Posterior cingulate gyrus (tissue), 11 donors: Measurements from ENCODE around the gene PAQR7.

Experiments
- DNase-seq, 10 donors: peaks; one replicate each; pipeline versions ENCODE4 v3.0.0 to v3.0.0-alpha.2; 2020 to 2021; ENCODE audit warnings: mixed read lengths in 3 of 10
- intact Hi-C: fragments of 100-400 bp; cut with DNase I; formaldehyde crosslinking; loops from one replicate; pipeline ENCODE4 v1.15.1; 2023

The PAQR7 gene

DNA sequence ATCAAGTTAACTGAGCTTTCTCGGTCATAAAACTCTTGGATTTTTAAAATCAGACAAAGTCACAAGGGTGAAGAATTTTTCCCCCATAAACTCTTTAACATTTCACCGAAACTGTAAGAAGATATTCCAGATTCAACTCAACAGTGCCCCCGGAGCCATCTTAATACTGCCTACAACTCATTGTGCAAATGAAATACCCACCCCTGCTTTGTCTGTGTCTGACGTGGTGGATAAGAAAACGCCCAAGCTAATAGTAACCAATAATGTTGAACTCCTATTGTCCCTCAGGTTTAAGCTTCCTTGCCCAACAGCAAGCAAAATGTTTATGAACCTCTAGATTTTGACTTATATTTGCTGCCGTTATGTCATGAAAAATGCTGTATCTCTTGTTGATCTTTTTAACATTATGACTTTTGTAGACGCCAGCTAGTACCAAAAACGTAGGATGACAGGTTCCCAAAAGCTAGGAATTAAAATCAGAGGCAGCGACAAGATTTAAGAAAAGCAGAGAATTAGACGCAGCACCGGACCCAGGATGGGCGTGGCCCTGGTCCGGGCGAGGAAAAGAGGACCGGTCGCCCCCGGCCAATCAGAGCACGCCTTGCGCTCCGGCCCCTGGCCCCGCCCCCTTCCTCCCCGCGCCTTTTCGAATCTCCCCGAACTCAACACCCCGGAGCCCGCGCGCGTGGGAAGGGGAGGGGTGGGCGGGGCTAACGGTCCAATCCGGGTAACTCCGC, 29.6 kb upstream of the PAQR7 start:
- intact Hi-C loops = loop anchor here (2.0 kb wide), 1 partner anchor 94 kb away; the partner anchor contains the start of gene PAFAH2
- peak; percentile 93 to 99 (median 97) for DNase-seq

DNA sequence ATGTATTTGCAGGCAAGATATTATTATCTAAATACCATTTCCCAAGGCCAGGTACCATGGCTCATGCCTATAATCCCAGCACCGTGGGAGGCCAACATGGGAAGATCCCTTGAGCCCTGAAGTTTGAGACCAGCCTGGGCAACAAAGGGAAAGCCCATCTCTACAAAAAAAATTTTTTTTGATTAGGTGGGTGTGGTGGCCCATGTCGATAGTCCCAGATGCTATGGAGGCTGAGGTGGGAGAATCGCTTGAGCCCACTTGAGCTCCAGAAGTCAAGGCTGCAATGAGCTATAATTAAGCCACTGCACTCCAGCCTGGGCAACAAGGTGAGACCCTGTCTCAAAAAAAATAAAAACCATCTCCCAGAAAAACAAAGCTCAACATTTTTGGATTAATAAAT, 28.5 kb upstream of the PAQR7 start:
- peak in 3 of 10 donors; percentile 13 to 67 (median 26) for DNase-seq
- intact Hi-C loops = loop anchor here (2.0 kb wide), 1 partner anchor 95 kb away; the partner anchor contains the start of gene PAFAH2

DNA sequence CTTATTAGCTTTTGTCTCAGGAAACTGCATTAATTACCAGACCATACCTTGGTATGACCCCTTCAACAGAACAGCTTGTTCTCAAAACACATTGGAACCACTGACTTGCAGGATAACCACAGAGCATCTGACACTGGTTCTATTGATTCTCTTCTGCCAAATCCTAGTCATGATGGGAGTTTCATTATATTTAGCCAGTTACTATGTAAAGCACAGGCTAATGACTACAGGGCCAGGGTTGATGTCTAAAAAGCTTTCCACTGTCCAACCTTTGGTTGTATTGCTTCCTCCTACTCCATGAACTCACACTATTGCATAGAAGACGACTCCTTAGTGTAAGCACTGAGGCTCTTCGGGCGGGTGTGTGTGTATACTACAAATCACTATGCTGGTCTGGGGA, 27.0 kb upstream of the PAQR7 start:
- peak in 2 of 10 donors; percentile 2 to 71 for DNase-seq
- intact Hi-C loops = no loop called here

DNA sequence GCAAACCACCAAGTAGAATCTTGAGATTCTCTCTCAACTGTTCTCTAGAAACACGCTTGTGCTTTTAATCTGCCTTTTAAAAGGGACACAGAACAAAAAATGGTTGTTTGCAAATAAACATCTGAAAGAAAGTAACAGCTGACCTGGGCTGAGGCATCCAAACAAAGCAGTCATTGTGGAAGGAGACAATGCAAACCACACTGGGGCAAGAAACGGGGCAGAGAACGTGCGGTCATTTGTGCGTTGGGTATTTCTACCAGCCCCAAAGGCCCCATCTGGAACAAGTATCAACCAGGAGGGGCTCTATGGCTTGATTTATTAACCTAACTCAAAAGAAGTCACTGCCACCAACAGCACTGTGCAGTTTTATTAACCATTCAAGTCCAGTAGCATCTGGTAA, 24.7 kb upstream of the PAQR7 start:
- intact Hi-C loops = no loop called here
- peak in 7 of 10 donors; percentile 47 to 91 (median 68) for DNase-seq

DNA sequence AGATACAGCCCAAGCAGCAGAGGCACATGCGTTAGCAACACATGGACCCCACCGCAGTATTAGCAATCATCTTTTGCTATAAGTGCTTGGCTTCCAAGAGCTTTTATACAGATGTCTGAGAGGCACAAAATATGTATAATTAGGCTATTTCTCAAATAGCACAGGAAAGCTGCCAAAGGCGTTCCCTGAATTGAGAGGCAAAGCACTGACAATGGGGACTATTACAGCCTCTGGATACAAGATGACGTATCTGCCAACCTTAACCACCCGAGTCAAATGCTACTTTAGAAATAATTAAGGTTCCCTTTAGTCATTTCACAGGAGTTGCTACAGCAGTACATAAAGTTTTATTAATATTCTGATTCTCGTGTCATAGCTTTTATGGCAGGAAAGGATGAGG, 24.3 kb upstream of the PAQR7 start:
- intact Hi-C loops = no loop called here
- peak in 1 of 10 donors; percentile 6 for DNase-seq

DNA sequence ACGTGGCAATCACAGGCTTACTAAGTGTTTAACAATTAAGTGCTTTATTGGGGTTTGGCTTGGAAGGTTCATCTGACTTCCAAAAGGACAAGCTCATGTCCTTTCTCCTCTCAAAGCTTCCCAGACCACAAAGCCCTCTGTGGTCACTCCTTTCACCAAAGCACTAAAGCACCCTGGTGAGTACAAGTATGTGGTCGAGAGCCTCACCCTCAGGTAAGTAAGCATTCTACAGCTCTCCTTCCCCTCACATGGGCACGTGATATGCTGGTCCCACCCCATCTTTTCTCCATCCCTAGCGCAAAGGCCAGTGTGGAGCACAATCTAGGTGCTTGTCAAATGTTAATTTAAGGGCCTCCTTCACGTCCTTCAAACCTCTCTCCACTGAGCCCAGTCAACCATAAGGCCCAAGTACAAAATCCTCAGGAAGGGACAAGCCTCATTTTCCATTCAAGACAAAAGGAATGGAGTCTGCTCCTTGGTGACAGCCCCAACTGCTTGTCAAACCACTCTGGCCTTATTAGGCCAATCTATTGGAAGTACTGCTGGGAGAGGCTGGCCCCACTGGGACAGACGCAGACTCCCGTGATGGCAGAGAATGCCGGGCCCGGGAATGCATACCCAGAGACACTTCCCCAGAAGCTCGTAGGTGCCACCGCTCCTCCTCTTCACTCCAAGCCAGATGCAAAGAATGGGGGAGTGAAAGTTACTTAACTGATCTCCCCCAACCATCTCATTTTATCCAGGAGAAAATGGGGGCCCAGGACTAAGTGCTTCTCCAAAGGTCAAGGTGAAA, 22.9 kb upstream of the PAQR7 start:
- peak in 1 of 10 donors; percentile 54 for DNase-seq
- intact Hi-C loops = no loop called here

DNA sequence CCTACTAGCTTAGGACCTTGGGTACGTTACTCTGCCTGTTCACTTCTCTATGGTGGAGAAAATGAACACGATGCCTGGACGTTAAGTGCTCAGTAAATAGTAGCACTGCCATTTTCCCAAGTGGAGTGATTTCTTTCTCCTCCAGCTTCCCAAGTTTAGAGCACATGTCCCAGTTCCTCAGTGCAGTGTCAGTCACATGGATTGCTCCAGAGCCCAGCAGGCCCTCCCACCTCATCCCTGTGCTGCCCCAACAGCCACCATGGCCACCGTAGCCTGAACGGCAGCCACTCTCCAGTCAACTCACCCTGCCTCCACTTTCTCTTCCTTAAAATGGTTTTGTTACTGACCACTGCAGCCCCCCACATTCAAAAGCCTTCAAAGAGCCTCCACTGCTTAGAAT, 22.2 kb upstream of the PAQR7 start:
- peak in 2 of 10 donors; percentile 41 to 87 for DNase-seq
- intact Hi-C loops = no loop called here

DNA sequence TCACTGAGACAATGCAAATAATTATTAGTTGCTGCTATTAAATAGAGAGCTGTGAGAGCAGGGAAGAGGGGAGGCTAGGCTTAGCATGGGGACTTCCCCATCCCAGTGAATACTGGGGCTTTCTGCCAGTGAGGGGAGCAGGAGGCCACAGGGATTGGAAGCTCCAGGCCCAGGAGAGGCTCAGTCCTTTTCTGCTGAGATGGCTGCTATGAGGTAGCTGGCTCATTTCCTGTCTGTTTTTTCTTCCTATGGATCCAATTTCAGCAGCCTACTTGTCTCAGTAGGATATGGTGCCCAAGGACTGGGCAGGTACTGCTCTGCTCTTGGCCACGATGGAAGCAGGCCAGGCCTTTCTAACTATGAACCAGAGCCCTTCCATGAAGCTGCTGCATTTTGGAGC, 20.8 kb upstream of the PAQR7 start:
- intact Hi-C loops = no loop called here
- peak in 1 of 10 donors; percentile 36 for DNase-seq

DNA sequence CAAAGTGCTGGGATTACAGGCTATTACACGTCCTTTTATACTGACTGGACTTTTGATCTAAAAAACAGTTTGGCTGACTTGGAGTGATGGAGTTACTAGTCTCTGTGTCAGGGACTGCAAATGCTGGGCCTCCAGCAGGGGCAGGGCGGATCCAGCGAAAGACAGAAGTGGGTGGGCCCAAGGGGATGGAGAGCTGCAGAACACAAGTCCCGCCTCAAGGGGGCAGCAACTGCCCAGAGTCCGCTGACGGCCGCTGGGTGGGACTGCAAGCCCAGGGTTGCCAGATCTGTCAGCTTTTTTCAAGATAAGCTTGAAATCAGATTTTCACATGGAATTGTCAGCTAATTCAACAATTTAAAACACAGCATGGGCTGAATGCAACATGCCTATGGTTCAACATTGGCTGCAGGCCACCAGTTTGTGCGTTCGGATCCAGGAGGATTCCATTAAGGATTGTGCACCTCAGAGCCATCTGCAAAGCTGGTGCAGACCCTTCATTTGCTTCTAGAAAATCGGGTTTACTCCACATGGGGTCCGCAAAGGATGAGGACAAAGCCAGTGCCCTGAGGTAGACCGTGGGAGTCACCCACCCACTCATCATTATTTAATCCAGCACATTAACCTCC, 20.0 kb upstream of the PAQR7 start:
- intact Hi-C loops = loop anchor here (1.0 kb wide), 1 partner anchor 103 kb away; the partner anchor contains the start of gene PAFAH2
- peak; percentile 86 to 99 (median 93) for DNase-seq

DNA sequence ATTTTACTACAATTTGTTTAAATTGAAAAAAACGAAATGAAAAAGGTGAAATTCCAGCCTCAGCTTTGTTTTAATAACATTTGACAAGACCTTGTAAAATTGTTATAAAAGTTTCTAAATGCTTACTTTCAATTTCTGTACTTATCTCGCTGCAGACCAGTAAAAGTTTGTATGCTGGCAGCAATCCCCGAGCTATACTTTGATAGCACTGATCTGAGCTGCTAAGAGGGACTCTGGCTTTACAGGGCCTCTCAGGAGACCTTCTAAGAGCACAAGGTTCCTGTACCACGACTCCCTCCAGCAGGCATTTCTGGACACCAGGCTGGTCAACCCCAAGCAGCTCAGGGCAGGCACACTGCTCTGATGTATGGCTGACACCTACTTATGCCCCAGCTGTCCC, 17.6 kb upstream of the PAQR7 start:
- intact Hi-C loops = no loop called here
- DNase-seq = peak in 1 of 10 donors; percentile 0

DNA sequence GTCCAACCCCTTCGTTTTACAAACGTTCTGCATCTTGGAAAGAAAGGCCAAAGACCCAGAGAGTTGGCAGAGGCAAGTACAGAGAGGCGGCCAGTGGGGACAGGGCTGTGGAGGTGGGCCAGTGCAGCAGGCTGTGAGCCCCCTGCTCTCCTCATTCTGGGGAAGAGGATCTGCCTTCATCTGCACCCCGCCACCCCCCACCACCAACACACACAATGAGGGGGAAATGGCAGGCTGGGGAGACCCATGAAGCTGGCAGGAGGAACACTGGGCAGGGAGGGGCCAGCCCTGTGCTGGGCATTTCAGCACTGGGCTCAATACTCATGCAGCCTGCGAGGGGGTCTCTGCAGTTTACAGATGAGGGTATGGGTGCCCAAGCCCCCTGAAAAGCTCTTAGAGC, 16.1 kb upstream of the PAQR7 start:
- peak in 1 of 10 donors; percentile 47 for DNase-seq
- intact Hi-C loops = no loop called here

DNA sequence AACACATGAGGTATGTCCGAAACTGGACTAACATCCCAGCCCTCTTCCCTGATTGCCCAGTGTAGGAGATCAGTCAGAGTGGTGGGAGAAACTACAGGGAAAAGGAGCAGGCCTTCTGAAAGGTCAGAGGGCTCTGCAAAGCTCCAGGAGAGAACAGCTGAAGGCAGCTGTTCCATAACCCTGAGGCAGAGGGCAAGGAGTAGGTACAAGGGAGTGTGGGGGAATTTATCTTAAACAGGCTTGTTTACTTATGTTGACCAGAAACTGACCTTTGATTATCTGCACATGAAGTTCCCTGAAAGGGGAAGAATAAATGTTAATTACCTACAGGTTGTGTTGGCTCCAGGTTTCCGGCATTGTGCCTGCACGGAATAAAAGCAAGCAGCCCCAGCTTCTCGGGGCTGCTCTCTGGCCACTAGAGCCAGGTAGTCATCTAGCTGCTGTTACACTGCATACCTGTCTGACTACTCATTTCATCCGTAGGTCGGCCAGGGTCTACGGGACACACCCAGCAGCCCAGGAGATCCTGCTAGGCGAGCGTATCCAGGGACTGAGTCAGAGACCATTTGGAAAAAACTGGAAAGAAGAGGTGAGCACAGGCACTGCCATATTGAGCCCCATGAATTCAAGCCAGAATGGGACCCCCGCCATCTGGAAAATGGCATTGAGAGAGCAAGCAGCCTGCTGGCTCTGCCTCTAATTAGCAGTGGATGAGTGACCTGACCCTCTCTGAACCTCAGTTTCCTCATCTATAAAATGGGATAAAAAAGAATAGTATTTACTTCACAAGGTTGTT, 14.9 kb upstream of the PAQR7 start:
- DNase-seq = peak in 1 of 10 donors; percentile 46
- intact Hi-C loops = no loop called here

DNA sequence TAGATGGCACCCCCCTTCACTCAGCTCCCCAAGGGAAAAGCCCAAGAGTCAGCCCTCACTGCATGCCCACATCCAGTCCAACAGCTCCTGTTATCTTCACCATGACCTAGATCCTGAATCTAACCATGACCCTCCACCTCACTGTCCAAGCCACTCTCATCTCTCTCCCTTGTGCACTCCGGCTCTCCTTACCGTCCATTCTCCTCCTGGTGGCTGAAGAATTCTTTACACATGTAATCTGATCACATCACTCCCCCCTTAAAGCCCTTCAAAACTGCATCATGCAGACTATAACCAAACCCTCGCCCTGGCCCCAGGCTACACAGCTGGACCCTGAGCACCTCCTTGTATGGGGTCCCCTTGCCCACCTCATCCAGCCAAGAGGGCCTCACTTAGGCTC, 14.0 kb upstream of the PAQR7 start:
- DNase-seq = peak in 1 of 10 donors; percentile 17

DNA sequence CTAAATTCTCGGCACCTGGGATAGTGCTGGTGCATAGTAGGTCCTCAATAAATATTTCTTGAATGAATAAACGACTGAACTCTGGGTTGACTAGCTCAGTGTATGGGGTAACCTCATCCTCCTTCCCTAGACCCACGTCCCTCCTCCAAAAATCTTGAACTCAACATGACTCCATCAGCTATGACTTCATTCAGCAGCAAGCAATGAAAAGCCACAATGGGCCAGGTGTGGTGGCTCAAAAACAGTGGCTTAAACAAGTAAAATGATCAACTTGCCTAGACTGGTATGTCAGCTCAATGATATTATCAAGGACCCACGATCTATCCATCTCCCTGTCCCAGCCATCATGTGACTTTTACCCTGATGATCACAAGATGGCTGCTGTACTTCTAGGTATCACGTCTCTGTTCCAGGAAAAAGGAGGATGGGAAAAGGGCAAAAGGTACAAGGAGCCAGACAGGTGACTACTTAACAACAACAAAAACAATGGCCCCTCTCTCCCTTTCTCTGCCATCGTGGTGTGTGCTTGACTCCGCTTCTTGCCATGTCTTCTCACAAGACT, 13.0 kb upstream of the PAQR7 start:
- intact Hi-C loops = no loop called here
- peak in 1 of 10 donors; percentile 7 for DNase-seq

More for the DNA sequence above, 14.0 kb upstream of the PAQR7 start:
- intact Hi-C loops = no loop called here

DNA sequence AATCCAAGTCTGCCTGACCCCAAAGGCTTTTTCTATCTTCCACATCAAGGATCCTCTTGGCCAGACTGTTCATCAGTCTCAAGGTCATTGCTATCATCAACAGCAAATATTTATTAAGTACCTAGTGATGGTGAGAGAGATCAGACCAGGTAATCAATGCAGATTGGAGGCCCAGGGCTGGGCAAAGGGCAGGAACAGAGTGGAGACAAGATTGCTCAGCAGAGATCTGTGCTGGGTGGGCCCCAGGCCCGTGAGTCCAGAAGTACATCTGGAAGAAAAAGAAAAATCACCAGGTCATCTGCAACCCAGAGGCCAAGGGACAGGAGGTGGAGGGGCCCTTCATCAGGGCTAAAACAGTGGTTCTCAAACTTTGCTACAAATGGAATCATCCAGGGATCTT, 10.1 kb upstream of the PAQR7 start:
- intact Hi-C loops = no loop called here
- peak in 1 of 10 donors; percentile 2 for DNase-seq

DNA sequence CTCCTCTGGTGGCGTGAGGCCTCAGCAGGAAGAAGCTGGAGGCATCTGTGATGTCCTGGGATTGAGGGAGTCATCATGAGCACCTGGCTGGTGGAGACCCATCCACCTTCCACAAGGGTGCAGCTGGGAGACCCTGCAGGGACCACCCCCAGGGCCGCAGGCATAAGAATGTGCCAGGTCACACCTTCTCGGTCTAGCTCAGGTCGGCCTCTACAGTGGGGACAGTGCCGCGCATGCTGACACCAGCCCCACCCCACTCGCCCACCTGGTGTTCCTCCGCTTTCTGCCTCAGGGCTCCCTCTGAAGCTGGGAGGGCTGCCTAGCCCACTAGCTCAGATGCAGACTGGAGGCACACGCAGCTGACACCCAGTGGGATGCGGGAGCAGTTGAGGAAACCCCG, 5.8 kb upstream of the PAQR7 start:
- intact Hi-C loops = no loop called here
- DNase-seq = peak in 1 of 10 donors; percentile 72

DNA sequence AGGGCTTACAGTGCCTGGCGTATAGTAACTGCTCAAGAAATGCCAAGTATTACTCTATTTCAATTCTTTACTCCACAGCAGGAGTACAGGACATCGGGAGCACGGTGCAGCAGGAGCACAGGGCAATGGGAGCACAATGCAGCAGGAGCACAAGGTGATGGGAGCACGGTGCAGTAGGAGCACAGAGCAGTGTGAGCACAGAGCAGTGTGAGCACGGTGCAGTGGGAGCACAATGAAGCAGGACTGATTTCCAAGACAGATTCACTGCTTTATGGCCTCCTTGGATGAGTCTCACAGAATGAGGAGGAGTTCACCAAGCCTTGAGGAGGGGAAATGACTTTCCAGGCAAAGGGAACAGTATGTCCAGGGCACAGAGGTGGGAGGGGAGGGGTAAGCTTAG, 5.0 kb upstream of the PAQR7 start:
- DNase-seq = peak in 1 of 10 donors; percentile 1
- intact Hi-C loops = no loop called here

DNA sequence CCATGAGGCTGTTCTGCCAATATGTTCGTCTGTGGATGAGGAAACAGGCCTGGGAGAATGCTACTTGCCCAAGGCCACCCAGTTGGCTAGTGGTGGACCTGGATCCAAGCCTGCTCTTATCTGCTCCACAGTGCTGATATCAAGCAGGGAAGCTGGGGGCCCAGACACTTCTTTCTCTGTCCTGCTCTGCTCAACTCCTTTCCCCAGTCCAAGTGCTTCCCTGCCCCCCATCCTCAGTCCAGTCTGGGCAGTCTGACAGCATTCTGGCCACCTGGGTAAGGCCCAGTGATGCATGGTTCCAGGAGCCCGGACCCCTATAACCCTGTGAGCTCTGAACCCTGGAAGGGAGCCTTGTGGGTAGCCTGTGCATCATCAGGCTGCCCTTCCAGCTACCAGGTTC, 4.2 kb upstream of the PAQR7 start:
- intact Hi-C loops = no loop called here
- peak in 1 of 10 donors; percentile 62 for DNase-seq

DNA sequence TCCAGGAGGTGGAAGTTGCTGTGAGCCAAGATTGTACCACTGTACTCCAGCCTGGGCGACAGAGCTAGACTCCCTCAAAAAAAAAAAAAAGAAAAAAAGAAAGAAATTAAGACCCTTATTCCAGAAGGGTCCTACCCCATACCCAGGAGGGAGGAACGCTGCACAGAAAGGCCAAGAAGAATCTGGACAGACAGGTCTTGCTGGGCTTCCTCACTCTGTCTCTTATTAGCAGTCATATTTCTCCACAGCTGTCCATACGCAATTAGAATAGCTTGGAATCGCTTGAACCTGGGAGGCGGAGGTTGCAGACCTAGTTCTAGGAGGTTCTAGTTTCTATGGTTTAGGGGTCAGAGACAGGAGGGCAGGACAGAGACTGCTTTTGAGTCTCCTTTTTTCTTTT, 3.2 kb upstream of the PAQR7 start:
- peak in 1 of 10 donors; percentile 3 for DNase-seq
- intact Hi-C loops = no loop called here

DNA sequence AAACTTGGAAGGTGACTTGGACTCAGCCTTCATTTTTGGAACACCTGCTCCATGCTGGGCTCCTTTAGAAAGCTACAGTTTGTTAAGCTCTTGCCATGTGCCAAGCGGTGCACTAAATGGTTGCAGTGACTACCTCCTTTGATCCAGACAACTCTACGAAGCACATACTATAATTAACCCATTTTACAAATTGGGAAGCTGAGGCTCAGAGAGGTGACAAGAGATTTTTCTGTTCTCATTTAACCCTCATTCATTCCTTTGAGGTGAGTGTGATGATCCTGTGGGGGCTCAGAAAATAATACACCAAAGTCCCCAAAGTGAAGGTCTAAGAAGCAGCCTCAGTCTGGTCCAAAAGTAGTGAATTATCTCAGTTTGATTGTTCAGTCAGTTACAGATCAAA, 1.6 kb upstream of the PAQR7 start:
- intact Hi-C loops = no loop called here
- DNase-seq = no peak
